Breast epithelium (tissue), 3 donors: Measurements from ENCODE around the gene MRTFA.

ENCODE experiments used
- CTCF ChIP-seq, 3 donors: fragments of 450-650 bp; IDR thresholded peaks; one replicate each; pipeline ENCODE4 v1.5.1; 2016 to 2017; ENCODE audit warnings: antibody characterized with exemption in 3 of 3, mild to moderate bottlenecking in 3 of 3, moderate library complexity in 3 of 3
- POLR2A ChIP-seq: fragments of 450-650 bp; IDR thresholded peaks from one replicate; pipeline ENCODE4 v1.6.1; 2016; ENCODE audit warnings: antibody characterized with exemption, mild to moderate bottlenecking, moderate library complexity

- TF ChIP-seq CTCF (IDR thresholded peaks at IDR 0.05) (no peak), POLR2A (no peak)
Observed at GRCh38 chr22:40411506-40411861, 225.0 kb downstream of the MRTFA start.
